ENCODE data around the gene GXYLT1.

The GXYLT1 gene

DNA sequence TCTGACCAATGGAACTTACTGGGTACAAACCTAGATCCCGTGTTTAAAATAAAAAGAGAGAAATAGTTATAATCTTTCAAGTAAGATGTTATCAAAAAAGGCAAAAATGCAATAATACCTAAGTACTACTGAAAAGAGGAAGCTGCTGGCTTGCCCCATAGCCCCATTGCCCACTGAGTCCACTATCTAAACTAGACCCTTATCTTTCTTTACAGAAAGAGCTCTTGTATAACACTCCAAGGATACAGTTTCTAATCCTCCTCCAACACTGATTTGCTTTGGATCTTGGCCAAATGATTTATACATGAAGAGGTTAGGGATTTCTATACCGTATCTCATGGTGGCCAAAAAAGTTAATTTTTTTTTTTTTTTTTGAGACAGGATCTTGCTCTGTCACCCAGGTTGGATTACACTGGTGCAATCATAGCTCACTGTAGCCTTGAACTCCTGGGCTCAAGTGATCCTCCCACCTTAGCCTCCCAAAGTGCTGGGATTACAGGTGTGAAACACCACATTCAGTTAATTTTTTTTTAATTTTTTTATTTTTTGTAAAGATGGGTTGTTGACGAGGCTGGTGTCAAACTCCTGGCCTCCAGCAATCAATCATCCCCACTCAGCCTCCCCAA, 2.6 kb downstream of the GXYLT1 start:
- Histone ChIP-seq H3K4me2 (ENCODE audit: low read length) (no peak overlapping the region), H3K4me1 (peaks cover 2% of the 10 kb centered on the region), H3K4me3 (ENCODE audit: low read depth, low read length) (no peak overlapping the region), H3K36me3 (ENCODE audit: control insufficient read depth, insufficient read depth, low read length) (no peaks in the 10 kb centered on the region), H3K9ac (no peak overlapping the region), H3K27ac (no peak overlapping the region), H2AFZ (no peak overlapping the region), H3K79me2 (peaks cover 21% of the 10 kb centered on the region), H3K27me3 (ENCODE audit: control insufficient read depth, insufficient read depth, low read length) (no peaks in the 10 kb centered on the region), H3K9me3 (ENCODE audit: control insufficient read depth, low read length) (no peaks in the 10 kb centered on the region)
- TF ChIP-seq, protein P1, sequence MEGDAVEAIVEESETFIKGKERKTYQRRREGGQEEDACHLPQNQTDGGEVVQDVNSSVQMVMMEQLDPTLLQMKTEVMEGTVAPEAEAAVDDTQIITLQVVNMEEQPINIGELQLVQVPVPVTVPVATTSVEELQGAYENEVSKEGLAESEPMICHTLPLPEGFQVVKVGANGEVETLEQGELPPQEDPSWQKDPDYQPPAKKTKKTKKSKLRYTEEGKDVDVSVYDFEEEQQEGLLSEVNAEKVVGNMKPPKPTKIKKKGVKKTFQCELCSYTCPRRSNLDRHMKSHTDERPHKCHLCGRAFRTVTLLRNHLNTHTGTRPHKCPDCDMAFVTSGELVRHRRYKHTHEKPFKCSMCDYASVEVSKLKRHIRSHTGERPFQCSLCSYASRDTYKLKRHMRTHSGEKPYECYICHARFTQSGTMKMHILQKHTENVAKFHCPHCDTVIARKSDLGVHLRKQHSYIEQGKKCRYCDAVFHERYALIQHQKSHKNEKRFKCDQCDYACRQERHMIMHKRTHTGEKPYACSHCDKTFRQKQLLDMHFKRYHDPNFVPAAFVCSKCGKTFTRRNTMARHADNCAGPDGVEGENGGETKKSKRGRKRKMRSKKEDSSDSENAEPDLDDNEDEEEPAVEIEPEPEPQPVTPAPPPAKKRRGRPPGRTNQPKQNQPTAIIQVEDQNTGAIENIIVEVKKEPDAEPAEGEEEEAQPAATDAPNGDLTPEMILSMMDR (IDR thresholded peaks at IDR 0.05): no peak

DNA sequence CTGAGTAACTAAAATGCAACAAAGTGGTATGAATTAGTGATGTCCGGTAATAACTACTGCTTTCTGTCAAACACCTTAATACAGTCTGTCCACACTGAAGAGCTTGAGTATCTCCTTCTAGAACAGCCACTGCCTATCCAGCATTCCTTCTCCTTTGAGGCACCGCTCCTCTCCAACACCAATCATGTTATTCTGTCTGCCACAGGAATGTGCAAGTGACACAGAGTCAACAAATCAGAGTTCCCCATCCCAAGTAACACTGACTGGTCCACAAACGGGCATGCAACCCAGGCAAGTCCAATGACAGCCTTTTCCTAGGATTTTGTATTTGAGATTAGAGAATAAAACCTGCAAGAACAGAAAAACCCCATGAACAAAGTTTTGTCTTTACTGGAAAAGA, 3.8 kb downstream of the GXYLT1 start:
- Histone ChIP-seq H3K4me3 (ENCODE audit: low read depth, low read length) (no peak overlapping the region), H3K27me3 (ENCODE audit: control insufficient read depth, insufficient read depth, low read length) (no peaks in the 10 kb centered on the region), H3K9ac (no peak overlapping the region), H3K36me3 (ENCODE audit: control insufficient read depth, insufficient read depth, low read length) (no peaks in the 10 kb centered on the region), H3K4me2 (ENCODE audit: low read length) (no peak overlapping the region), H3K79me2 (peaks cover 27% of the 10 kb centered on the region), H3K27ac (no peak overlapping the region), H2AFZ (no peak overlapping the region), H3K9me3 (ENCODE audit: control insufficient read depth, low read length) (no peaks in the 10 kb centered on the region), H3K4me1 (peaks cover 2% of the 10 kb centered on the region)
- TF ChIP-seq, protein P1 (IDR thresholded peaks at IDR 0.05): no peak

DNA sequence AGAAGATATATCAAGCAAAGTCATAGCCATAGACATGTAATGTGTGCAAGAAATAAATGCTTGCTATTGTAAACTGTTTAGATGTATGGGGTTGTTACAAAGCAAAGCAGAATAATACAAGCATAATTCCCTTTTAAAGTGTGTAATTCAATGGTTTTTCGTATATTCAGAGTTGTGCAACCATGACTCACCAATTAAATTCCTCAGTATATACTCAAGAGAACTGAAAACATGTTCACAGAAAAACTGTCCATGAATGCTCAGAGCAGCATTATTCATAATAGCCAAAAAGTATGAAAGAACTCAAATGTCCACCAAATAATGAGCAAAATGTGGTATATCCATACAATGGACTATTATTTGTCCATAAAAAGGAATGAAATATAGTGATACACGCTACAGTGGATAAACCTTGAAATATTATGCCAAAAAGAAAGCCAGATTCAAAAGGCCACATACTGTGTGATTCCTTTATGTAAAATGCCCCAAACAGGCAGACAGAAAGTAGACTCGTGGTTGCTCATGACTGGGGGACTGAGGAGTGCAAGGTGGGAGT, 9.3 kb downstream of the GXYLT1 start:
- H3K79me2 ChIP-seq: peaks cover 22% of the 10 kb centered on the region
- no peak overlapping the region for H3K27ac ChIP-seq
- no peaks in the 10 kb centered on the region for H3K27me3 ChIP-seq (ENCODE audit: control insufficient read depth, insufficient read depth, low read length)
- H3K4me2 ChIP-seq (ENCODE audit: low read length): no peak overlapping the region
- no peak overlapping the region for H3K9ac ChIP-seq
- no peaks in the 10 kb centered on the region for H3K36me3 ChIP-seq (ENCODE audit: control insufficient read depth, insufficient read depth, low read length)
- no peak overlapping the region for H2AFZ ChIP-seq
- TF ChIP-seq, protein P1 (IDR thresholded peaks at IDR 0.05): no peak
- H3K4me3 ChIP-seq (ENCODE audit: low read depth, low read length): no peak overlapping the region
- H3K9me3 ChIP-seq (ENCODE audit: control insufficient read depth, low read length): no peaks in the 10 kb centered on the region
- H3K4me1 ChIP-seq: no peaks in the 10 kb centered on the region

DNA sequence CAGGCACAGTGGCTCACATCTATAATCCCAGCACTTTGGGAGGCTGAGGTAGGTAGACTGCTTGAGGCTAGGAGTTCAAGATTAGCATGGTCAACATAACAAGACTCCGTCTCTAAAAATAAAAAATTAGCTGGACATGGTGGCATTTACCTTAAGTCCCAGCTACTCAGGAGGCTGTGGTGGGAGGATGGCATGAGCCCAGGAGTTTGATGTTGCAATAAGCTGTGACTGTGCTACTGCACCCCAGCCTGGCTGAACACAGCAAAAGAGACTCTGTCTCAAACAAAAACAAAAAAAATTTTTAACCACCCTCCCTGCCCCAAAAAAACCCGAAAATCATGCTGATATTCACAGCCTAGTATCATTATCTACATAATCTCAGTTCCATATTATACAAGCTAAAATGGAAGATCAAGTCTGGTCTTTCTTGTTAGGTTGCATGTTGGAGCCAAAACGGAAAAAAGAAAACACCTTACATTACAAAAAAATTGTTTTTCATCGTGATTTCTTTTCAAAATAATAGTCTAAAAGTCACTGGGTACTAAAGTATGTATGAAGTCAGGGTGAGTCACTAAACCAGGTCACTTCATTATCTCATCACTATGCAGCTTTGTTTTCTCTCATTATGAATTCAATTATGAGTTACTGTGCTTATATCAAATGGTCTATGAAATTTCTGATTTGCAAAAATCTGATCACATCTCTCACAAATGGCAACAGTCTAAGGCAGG, 13.8 kb downstream of the GXYLT1 start:
- no peak overlapping the region for H3K4me3 ChIP-seq (ENCODE audit: low read depth, low read length)
- H3K4me2 ChIP-seq (ENCODE audit: low read length): no peak overlapping the region
- peaks cover 19% of the 10 kb centered on the region for H3K79me2 ChIP-seq
- H3K27ac ChIP-seq: no peak overlapping the region
- H3K9me3 ChIP-seq (ENCODE audit: control insufficient read depth, low read length): no peaks in the 10 kb centered on the region
- no peak overlapping the region for H2AFZ ChIP-seq
- no peak overlapping the region for H3K9ac ChIP-seq
- H3K4me1 ChIP-seq: no peaks in the 10 kb centered on the region
- no peaks in the 10 kb centered on the region for H3K27me3 ChIP-seq (ENCODE audit: control insufficient read depth, insufficient read depth, low read length)
- no peaks in the 10 kb centered on the region for H3K36me3 ChIP-seq (ENCODE audit: control insufficient read depth, insufficient read depth, low read length)
- TF ChIP-seq, protein P1 (IDR thresholded peaks at IDR 0.05): no peak
